Kidney tubule cell (primary cell): ENCODE measurements around the gene FAM110D.

Experiments used
- DNase-seq: peaks from one replicate; pipeline ENCODE4 v3.0.0-alpha.2; 2018; ENCODE audit warnings: low spot score

FAM110D gene

GRCh38 chr1:26158908-26159742 lies at the start of gene FAM110D:
Gene FAM110D (plus strand): TSS chr1:26159079. CDS start chr1:26161292, 2,213 bp downstream.
- DNase-seq, result no peak

- DNase-seq, result peak; percentile 15
Measured at GRCh38 chr1:26109229-26110164, 49.4 kb upstream of the FAM110D start.

GRCh38 chr1:26110731-26111529 lies 47.9 kb upstream of the FAM110D start:
- DNase-seq, result peak; percentile 73

GRCh38 chr1:26111530-26112406 lies 47.1 kb upstream of the FAM110D start, which contains the start of gene PDIK1L:
Gene PDIK1L (plus strand): TSS chr1:26111824. CDS start chr1:26114309, 2,485 bp downstream.
- DNase-seq, result peak; percentile 95

- peak; percentile 66 for DNase-seq
Measured at GRCh38 chr1:26112407-26112775, 46.5 kb upstream of the FAM110D start.

GRCh38 chr1:26114165-26114927 lies 44.5 kb upstream of the FAM110D start:
- DNase-seq, result no peak

GRCh38 chr1:26119892-26120608 lies 38.8 kb upstream of the FAM110D start:
- DNase-seq, result no peak

DNA sequence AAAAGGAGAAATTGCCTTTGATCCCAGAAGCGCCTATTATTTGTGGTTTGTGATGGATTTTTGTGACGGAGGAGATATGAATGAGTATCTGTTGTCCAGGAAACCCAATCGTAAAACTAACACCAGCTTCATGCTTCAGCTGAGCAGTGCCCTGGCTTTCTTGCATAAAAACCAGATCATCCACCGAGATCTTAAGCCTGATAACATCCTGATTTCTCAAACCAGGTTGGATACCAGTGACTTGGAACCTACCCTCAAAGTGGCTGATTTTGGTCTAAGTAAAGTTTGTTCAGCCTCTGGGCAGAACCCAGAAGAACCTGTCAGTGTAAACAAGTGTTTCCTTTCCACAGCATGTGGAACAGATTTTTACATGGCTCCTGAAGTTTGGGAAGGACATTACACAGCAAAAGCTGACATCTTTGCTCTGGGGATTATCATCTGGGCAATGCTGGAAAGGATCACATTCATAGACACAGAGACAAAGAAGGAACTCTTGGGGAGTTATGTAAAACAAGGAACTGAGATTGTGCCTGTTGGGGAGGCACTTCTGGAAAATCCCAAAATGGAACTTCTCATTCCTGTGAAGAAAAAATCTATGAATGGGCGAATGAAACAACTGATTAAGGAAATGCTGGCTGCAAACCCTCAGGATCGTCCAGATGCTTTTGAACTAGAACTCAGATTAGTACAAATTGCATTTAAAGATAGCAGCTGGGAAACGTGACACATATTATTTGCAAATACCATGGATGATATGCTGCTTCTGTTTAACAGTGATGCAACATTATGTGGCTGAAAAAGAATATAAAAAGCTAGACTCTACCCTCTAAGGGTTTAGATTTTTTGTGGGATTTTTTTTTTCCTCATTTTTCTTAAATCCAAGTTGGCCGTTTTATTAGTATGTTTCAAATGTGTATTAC lies 36.8 kb upstream of the FAM110D start:
- DNase-seq, result peak; percentile 31

DNA sequence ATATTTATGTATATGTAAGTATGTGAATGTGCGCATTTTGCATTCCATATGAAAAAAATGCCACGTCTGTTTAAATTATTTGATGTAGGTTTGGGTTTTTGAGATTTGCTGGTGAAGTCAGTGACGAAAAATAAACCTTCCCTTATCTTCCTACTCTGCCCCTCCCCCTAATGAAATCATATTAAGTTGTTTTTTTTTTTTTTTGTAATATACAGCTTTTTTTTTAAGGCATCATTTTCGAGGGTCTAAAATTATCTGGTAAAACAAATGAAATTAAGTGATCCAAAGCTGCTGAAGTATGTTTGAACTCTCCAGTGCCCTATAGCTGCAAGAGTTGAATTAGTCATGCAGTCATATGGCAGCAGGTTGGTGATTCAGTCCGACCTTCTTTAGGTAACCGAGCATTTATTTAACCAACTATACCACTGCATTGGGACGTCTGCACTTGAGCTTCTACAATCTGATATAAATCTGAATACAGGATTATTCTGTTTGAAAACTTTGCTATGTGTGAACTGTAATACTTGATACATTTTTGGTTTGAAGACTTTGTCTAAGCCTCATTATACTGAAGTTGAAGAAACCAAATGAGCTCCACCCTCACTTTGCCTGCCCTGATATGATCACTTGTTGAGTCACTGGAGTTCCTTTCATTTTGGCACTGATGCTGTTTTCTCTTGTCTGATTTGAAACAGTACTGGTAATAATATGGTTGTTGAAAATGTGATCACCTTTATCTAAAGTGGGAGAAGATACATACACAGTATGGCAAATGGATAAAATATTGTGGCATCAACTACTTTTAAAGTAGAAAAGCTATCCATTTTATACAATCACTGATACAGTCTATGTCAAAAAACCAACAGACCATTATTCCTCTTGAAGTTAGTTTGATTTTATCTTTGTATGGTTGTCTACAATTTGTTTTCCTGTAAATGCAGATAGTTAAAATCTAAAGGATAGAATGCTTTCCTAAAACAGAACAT lies 35.6 kb upstream of the FAM110D start:
- DNase-seq, result peak; percentile 57

DNA sequence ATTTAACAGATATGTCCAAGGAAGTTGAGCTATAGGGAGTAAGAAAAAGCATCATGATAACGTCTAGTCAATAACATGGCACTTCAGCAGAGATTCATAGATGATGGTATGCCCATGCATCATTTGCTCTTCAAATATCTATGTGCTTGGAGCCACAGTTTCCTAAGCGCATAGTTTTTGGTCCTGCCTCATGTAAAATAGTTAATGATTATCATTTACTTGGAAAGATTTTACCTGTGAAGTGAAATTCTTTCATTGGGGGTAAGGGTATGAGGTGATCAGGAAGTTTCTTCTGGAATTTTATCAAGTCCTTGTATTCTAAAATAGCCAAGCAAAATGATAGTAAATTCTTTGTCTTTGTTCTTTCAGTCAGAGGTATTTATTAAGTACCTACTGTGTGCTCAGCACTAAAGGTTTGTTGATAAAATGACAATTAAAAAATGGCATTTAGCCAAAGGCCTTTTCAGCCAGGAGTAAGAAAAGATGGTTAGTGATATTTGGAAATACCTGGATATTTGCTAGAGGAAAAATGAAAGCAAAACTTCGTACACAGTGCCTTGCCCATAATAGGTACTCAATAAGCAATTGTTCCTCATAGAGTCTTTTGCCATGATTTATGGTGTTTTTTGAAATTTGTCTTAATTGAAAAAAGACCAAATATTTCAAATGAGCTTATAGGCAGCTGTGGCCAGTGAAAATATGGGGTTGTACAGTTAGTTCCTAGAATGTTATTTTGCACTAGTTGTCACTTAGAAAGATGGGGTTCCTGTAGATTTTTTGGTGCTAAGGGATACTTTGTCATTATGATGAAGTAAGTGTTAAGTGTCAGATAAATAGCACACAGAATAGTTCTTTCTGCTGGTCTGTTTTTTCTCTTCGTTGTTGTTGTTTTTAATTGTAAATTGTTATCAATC lies 34.2 kb upstream of the FAM110D start:
- DNase-seq, result peak; percentile 62

GRCh38 chr1:26125382-26125781 lies 33.5 kb upstream of the FAM110D start:
- DNase-seq, result no peak

- DNase-seq, result no peak
Measured at GRCh38 chr1:26125946-26126320, 32.9 kb upstream of the FAM110D start.

DNA sequence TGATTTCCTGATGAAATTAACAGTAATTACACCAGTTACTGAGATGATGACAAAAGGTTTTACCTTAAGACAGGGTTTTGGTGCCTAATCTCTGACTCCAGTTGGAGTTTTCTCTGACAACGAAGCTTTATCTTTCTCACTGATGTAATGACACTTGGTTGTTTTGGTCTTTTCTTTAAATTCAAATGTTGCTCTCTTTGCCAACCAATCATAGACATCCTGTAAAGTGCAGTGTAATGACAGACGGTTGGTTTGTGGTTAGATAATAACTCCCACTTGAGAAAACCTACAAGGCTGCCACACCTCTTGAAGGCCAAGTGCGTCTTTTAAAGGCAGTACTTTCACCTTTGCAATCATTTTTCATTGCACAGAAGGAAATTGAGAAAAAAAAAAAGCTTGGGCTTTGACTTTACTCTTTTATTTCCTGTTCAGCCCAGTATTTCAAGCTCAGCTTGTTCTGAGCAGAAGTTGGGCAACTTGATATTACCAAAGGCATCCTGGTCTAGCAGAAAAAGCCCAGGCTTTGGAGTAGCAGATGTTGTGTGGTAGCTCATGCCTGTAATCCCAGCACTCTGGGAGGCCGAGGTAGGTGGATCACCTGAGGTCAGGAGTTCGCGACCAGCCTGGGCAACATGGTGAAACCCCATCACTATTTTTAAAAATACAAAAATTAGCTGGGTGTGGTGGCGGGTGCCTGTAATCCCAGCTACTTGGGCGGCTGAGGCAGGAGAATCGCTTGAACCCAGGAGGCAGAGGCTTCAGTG lies 32.4 kb upstream of the FAM110D start:
- DNase-seq, result peak; percentile 30

- no peak for DNase-seq
Measured at GRCh38 chr1:26127235-26128163, 31.4 kb upstream of the FAM110D start.
